Ectodermal cell (in vitro differentiated cells): ENCODE data around the gene IGF1.

ENCODE experiments used
- H3K27ac ChIP-seq: 2 replicates; pipeline ENCODE4 v1.7.0; 2013; ENCODE audit warnings: mild to moderate bottlenecking, low read depth, low read length; ENCODE audit not compliant: insufficient read depth, poor library complexity, severe bottlenecking
- H3K27me3 ChIP-seq: 2 replicates; pipeline ENCODE4 v1.7.0; 2013; ENCODE audit warnings: mild to moderate bottlenecking, low read length; ENCODE audit not compliant: insufficient read depth, control insufficient read depth, poor library complexity, severe bottlenecking
- H3K36me3 ChIP-seq: one replicate; pipeline ENCODE4 v1.7.0; 2013; ENCODE audit warnings: low read length; ENCODE audit not compliant: control insufficient read depth, insufficient read depth
- H3K4me1 ChIP-seq: one replicate; pipeline ENCODE4 v1.7.0; 2013; ENCODE audit warnings: low read length; ENCODE audit not compliant: control insufficient read depth, insufficient read depth
- H3K4me3 ChIP-seq: 2 replicates; pipeline ENCODE4 v1.7.0; 2013; ENCODE audit warnings: low read depth, low read length, control low read depth; ENCODE audit not compliant: insufficient read depth
- H3K9me3 ChIP-seq: 2 replicates; pipeline ENCODE4 v1.7.0; 2013; ENCODE audit warnings: mild to moderate bottlenecking, low read length, moderate library complexity; ENCODE audit not compliant: control insufficient read depth
- WGBS, 2 experiments: methylation state at CpG; one replicate each; pipeline ENCODE4 v1.1.7; 2013; ENCODE audit warnings: missing lambda C conversion rate in 2 of 2; 5-methylcytosine and 5-hydroxymethylcytosine counted together

Gene IGF1

GRCh38 chr12:102501773-102502172 lies 21.4 kb upstream of the IGF1 start:
- Histone ChIP-seq H3K27ac (no peak overlapping the region), H3K9me3 (no peaks in the 10 kb centered on the region), H3K4me3 (no peak overlapping the region), H3K4me1 (no peaks in the 10 kb centered on the region), H3K27me3 (no peaks in the 10 kb centered on the region), H3K36me3 (no peaks in the 10 kb centered on the region)
- 95 to 97% methylated on average over 5 of the region's 5 CpGs for WGBS, 2 experiments

- H3K9me3 ChIP-seq, result no peaks in the 10 kb centered on the region
- H3K4me3 ChIP-seq, result no peak overlapping the region
- H3K27ac ChIP-seq, result no peak overlapping the region
- H3K4me1 ChIP-seq, result no peaks in the 10 kb centered on the region
- WGBS, 2 experiments, result 85 to 86% methylated on average over 1 of the region's 1 CpG
- H3K36me3 ChIP-seq, result no peaks in the 10 kb centered on the region
- H3K27me3 ChIP-seq, result no peaks in the 10 kb centered on the region
These were observed 18.1 kb upstream of the IGF1 start for GRCh38 chr12:102498471-102498870.

GRCh38 chr12:102497743-102498142 lies 17.4 kb upstream of the IGF1 start:
- no peaks in the 10 kb centered on the region for H3K36me3 ChIP-seq
- whole genome bisulfite sequencing, 2 experiments, result 87 to 100% methylated on average over 1 of the region's 1 CpG
- no peak overlapping the region for H3K27ac ChIP-seq
- H3K27me3 ChIP-seq, result no peaks in the 10 kb centered on the region
- H3K9me3 ChIP-seq, result no peaks in the 10 kb centered on the region
- H3K4me1 ChIP-seq, result no peaks in the 10 kb centered on the region
- no peak overlapping the region for H3K4me3 ChIP-seq

DNA sequence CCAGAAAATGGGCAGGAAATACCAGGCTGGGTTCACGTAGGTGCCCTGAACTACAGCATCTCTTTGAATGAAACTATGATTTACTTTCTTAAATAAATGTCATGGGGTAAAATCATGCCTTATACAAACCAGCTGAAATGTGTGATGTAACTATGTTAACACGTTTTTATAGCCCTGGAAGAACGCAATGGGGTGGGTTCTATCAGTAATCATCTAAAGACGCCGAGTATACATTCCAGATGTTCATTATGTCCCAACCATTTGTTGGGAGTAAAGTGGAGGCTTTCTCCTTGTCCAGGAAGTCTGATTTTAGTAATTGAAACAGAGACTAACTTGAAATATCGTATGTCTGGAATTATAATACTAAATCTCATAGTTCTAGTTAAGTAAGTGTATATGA lies 16.2 kb upstream of the IGF1 start:
- Histone ChIP-seq H3K27ac (no peak overlapping the region), H3K4me1 (no peaks in the 10 kb centered on the region), H3K36me3 (no peaks in the 10 kb centered on the region), H3K9me3 (no peaks in the 10 kb centered on the region), H3K27me3 (no peaks in the 10 kb centered on the region), H3K4me3 (no peak overlapping the region)
- WGBS, 2 experiments, result 94 to 97% methylated on average over 5 of the region's 6 CpGs

- no peak overlapping the region for H3K4me3 ChIP-seq
- no peaks in the 10 kb centered on the region for H3K4me1 ChIP-seq
- H3K36me3 ChIP-seq, result no peaks in the 10 kb centered on the region
- WGBS, 2 experiments, result 97 to 100% methylated on average over 2 of the region's 2 CpGs
- no peaks in the 10 kb centered on the region for H3K9me3 ChIP-seq
- no peak overlapping the region for H3K27ac ChIP-seq
- no peaks in the 10 kb centered on the region for H3K27me3 ChIP-seq
These were observed 6.9 kb upstream of the IGF1 start for GRCh38 chr12:102487226-102487625.

DNA sequence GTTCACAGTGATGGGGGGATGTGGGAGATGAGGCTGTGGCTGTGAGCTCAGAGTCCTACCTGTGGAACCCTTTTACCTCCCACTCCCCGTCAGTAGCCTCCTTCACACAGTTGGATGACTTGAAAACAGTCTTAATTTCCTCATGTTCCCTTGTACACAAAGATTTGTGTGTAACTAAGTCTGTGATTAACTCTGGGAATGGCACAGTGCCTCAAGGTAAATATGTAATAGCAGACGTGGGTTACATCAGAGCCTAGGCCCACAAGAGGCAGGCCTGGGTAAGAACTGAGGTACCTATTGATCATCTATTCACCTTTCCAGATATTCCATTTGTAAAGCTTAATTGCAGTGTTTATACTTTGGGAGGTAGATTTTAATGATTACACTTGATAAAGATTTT lies 5.8 kb upstream of the IGF1 start:
- no peaks in the 10 kb centered on the region for H3K27me3 ChIP-seq
- 93 to 94% methylated on average over 1 to 2 of the region's 2 CpGs for WGBS, 2 experiments
- no peaks in the 10 kb centered on the region for H3K36me3 ChIP-seq
- H3K27ac ChIP-seq, result no peak overlapping the region
- no peaks in the 10 kb centered on the region for H3K9me3 ChIP-seq
- no peaks in the 10 kb centered on the region for H3K4me1 ChIP-seq
- no peak overlapping the region for H3K4me3 ChIP-seq

DNA sequence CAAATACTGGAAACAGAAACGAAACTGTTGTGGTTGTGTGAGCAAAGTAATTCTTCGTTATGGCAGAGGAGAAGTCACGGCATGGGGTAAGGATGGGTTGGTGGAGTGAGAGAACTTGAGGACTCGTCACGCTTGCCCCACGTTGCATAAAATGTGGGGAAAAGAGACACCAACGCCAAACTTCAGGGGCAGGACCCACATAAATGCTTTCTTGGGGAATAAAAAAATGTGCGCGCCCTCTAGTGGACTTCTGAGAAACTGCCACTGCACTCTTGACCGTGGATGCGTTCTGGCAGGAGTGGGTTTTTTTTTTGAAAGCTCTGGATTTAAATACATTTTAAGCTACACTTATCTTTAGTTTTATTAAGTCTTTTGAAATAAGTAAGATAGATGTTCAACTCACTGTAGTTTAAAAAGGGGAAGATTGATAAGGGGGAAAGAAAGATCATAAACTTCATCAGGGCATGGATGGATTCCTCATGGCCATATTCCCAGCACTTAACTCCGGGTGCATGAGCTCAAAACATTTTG lies 4.1 kb upstream of the IGF1 start:
- Histone ChIP-seq H3K9me3 (no peaks in the 10 kb centered on the region), H3K4me3 (no peak overlapping the region), H3K36me3 (no peaks in the 10 kb centered on the region), H3K4me1 (no peaks in the 10 kb centered on the region), H3K27me3 (no peaks in the 10 kb centered on the region), H3K27ac (no peak overlapping the region)
- 35 to 40% methylated on average over 9 to 11 of the region's 12 CpGs for WGBS, 2 experiments

DNA sequence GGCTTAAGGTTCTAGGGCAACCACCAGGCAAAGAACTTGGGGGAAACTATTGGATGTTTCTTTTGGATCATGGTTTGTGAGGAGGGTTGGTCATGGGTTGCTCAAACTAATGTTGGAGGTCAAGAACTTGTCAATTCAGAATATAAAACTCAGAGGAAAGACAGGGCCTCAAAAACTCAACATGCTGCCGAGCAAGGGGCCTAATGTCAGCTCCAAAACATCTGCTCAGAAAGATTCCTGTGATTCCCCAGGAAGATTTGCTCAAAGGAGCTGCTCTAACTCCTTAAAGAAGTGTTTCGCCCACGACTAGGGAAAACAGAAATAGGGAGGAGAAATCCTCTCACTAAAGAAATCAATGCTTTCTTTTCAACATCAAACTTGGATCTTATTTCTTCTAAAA lies 3.7 kb upstream of the IGF1 start:
- no peak overlapping the region for H3K4me3 ChIP-seq

DNA sequence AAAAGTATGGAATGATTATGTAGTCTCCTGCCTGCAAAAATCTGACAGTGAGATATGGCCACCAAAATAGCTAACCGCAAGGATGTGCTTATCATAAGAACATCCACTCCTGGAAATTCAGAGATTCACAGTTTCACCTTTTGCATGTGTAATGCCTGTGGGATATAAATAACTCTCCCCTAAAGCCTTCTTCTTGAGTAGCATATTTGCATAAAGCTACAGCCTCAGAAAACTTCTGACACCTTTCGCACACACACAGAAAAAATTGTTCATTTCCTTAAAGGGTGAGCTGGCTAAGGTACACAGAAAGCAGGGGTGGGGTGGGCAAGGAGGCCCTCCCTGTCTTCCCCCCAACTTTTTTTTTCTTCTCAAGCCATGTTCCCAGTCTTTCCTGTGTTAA lies 3.1 kb upstream of the IGF1 start:
- Histone ChIP-seq H3K4me3 (no peak overlapping the region), H3K27me3 (no peaks in the 10 kb centered on the region), H3K36me3 (no peaks in the 10 kb centered on the region), H3K4me1 (no peaks in the 10 kb centered on the region), H3K9me3 (no peaks in the 10 kb centered on the region), H3K27ac (no peak overlapping the region)
- 90 to 98% methylated on average over 1 to 2 of the region's 2 CpGs for WGBS, 2 experiments

More for the DNA sequence above, 3.7 kb upstream of the IGF1 start:
- Histone ChIP-seq H3K27me3 (no peaks in the 10 kb centered on the region), H3K27ac (no peak overlapping the region), H3K36me3 (no peaks in the 10 kb centered on the region), H3K9me3 (no peaks in the 10 kb centered on the region), H3K4me1 (no peaks in the 10 kb centered on the region)
- 78 to 82% methylated on average over 3 of the region's 3 CpGs for WGBS, 2 experiments

DNA sequence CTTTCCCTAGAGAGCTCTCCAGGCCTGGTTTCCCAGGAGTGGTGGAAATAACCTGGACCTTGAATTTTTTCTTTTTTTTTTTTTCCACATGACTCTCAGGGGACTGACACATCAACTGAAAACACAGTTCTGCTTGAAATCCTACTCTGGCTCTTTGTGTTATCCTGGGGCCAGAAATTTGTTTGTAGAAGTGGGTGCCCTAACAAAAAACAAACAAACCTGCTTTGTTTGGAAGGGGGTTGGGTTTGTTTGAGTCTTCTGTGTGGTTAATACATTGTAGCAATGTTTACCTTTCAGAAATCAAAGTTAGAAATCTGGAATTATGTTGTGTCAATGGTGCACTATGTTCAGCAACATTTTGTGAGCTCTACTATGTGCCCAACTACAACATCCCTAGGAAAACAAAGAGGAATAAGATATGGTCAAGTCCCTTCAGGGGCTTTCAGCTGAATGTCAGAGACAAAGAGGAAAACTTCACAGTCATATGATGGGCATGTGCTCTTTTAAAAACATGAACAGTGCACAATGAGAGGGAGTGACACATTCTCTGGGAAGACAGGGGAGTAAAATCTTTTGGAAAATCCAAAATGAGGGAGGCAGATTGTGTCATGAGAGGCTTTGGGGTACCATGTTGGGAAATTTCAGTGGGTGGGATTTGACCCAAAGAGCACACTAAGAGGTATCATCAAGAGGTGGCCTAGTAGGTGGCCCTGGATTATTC lies 1.5 kb upstream of the IGF1 start:
- H3K9me3 ChIP-seq, result no peaks in the 10 kb centered on the region
- no peaks in the 10 kb centered on the region for H3K27me3 ChIP-seq
- no peaks in the 10 kb centered on the region for H3K4me1 ChIP-seq
- no peak overlapping the region for H3K27ac ChIP-seq
- no peaks in the 10 kb centered on the region for H3K36me3 ChIP-seq
- no peak overlapping the region for H3K4me3 ChIP-seq
